Fibroblast of the aortic adventitia (primary cell): ENCODE results near the gene GAREM1. TPM values are rescaled to one million over a fixed set of nuclear protein-coding genes. Genes with fewer than 3 reads are reported as not detected.

Experiments
- DNase-seq: peaks from one replicate; pipeline ENCODE4 v3.0.0-alpha.2; 2010; ENCODE audit warnings: low read depth
- H3K4me3 ChIP-seq: 2 replicates; pipeline ENCODE4 v1.5.1; 2011; ENCODE audit warnings: low read depth, mild to moderate bottlenecking, control low read depth, low read length, moderate library complexity
- total RNA-seq: library from RNA; depleted of rRNA; stranded (reverse); fragments of >200 nt; gene quantifications from 2 replicates; pipeline ENCODE4 v1.2.3, GENCODE V29; 2012; ENCODE audit warnings: low replicate concordance
- TF ChIP-seq, protein P1 (sequence below): IDR thresholded peaks from 2 replicates; pipeline ENCODE4 v1.5.1; 2011; ENCODE audit warnings: mild to moderate bottlenecking, low read length, control low read depth, inconsistent platforms; ENCODE audit not compliant: insufficient read depth

Gene GAREM1
- total RNA-seq, 1 donor = 5.5 TPM

DNA sequence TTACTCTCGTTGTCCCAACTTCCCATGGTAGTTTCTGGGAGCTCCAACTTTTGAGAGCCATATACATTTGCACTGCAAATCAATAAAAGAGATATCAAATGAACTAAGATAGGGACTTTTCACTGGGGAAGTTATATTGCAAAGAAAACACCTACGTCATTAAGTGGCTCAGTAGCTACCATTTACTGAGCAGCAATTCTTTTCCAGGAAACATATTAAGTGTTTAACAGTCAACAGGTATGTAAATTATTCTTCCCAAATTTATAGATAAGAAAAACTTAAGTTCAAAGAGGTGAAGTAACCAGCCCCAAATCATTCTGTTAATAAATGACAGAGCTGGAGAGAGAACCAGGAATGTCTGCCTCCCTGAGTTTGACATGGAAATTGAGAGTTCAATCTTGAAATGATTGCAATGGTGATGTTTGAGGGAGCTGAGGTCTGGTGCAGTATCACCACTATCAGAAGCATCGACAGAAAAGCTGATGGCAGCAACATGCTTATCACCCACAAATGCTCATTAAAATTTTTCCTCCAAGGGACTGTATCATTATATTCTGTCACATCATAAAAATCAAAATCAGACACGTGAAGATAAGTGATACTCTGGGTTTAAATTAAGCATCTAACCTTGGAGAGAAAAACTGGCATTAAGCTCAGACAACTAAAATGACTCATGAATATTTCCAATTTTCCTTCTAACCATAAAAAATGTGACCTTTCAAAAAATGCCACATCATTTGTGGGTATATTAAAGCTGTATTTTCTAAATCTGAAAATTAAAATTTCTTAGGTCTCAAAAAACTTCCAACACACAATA lies 43.4 kb downstream of the GAREM1 start:
- DNase-seq = peak; percentile 51
- TF ChIP-seq, protein P1, sequence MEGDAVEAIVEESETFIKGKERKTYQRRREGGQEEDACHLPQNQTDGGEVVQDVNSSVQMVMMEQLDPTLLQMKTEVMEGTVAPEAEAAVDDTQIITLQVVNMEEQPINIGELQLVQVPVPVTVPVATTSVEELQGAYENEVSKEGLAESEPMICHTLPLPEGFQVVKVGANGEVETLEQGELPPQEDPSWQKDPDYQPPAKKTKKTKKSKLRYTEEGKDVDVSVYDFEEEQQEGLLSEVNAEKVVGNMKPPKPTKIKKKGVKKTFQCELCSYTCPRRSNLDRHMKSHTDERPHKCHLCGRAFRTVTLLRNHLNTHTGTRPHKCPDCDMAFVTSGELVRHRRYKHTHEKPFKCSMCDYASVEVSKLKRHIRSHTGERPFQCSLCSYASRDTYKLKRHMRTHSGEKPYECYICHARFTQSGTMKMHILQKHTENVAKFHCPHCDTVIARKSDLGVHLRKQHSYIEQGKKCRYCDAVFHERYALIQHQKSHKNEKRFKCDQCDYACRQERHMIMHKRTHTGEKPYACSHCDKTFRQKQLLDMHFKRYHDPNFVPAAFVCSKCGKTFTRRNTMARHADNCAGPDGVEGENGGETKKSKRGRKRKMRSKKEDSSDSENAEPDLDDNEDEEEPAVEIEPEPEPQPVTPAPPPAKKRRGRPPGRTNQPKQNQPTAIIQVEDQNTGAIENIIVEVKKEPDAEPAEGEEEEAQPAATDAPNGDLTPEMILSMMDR = no peak
- H3K4me3 ChIP-seq = no peak overlapping the region

DNA sequence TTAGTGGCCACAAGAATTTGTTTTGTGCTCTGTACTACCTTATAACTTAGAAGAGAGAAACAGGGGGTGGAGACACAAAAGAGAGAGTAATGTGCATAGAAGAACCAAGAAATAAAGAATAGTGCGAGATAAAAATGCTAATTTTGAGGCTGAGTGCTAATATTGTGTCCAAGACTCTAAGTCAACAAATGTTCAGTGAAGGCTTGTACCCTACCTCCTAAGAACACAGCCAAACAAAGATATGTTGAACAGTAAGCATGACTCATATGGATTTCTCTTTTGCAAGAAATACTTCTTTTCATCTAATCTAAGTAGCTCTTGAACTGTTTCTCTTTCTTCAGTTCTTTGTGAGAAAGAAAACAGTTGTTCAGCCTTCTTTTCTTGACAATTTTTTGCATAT lies 45.2 kb downstream of the GAREM1 start:
- DNase-seq = peak; percentile 77
- H3K4me3 ChIP-seq = no peak overlapping the region
- TF ChIP-seq, protein P1 = no peak

DNA sequence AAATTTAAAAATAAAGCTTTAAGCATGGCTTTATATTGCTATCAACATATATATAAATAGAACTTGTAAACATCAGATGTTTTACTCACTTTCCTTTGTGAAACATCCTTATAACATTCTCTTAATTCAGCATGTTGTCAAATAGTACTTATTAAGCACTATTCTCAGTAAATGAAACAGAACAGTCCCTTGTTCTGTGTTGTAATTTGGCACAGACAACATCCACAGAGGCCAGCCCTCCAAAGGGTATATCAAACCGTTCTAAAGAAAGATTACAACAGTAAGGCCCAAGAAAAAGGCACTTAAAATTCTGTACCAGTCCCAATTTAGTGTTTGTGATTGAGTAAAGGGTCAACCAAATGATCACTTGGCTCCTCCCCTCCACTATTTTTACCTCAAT lies 46.0 kb downstream of the GAREM1 start:
- TF ChIP-seq, protein P1 = no peak
- H3K4me3 ChIP-seq = no peak overlapping the region
- DNase-seq = peak; percentile 60

DNA sequence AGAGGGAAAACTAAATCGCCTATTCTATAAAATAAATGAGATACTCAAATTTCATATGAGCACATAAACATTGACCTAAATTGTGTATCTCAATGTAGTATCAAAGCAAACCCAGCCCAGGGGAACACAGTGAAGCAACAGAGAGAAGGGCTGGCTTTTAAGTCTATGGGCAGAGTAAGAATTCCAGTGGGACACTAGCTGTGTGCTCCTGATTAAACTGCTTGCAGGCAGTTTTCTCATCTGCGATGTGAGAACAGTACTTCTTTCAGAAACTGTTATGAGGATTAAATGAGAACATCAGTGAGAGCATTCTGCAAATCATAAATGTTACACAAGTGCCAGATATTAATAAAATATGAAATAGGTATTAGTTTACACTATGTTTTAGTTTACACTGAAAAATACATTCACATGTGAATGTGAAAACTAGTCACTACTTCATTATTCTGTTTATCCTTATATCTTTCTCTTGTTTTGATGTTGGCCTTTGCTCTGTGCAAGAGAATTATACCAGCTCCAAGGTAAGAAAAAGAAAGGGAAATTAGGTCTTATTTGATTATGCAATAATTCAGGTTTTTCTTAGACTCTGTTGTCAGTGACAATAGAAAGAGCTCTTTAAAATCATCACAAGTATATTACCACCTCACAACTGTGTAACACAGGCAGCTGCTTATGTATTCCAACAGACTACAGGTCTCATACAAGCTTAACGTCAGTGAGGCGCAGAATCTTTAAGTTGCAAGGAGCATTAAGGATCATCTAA lies 47.5 kb downstream of the GAREM1 start:
- no peak overlapping the region for H3K4me3 ChIP-seq
- DNase-seq = no peak
- TF ChIP-seq, protein P1 = no peak

DNA sequence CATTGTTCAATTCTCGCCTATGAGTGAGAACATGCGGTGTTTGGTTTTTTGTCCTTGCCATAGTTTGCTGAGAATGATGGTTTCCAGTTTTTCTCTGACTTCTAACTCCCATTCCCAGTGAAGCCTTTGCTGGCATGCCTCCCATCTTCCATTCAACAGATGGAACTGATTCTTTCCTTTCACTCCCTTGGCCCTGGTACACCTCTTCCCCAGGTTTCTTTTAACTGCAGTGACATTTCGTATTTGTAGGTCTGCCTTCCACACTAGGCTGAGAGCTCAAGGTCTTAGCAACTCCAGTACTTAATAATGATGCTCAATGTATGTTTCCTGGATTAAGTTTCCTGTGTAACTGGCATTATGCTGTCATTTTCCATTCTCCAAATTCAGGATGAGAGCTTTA lies 48.5 kb downstream of the GAREM1 start:
- peak; percentile 22 for DNase-seq
- H3K4me3 ChIP-seq = no peak overlapping the region
- TF ChIP-seq, protein P1 = no peak

DNA sequence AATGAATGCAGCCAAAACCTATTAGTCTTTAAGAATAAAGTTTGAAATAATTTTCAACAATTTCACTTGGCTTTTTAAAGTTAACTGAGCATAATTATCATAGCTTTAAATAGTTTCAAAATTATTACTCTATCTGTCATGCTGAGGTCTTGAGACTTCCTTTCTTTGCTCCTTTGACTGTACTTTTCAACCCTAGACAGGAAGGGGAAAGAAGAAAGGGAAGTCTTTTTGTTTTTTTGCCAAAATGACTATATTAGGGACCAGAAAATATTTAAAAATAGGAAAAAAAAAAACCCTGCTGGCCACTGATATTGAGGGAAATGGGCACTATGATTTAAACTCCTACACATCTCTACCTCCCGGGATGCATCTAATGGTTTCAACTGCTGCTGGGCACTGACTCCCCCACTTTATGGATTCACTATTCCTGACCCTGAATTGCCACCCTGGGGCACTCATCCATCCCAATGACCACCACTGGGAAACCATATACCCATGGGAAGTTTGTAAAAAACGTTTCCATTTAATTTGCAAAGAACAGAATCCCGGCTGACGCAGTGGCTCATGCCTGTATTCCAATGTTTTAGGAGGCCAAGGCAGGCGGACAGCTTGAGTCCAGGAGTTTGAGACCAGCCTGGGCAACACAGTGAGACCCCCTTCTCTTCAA lies 50.5 kb downstream of the GAREM1 start:
- H3K4me3 ChIP-seq = no peak overlapping the region
- TF ChIP-seq, protein P1 = no peak
- DNase-seq = no peak
